NCI-H1694 (cell line): ENCODE data around the gene USP2.

ENCODE experiments used
- DNase-seq: peaks from one replicate; lab custom pipeline; 2025; lab: John Stamatoyannopoulos, UW

Gene USP2

DNA sequence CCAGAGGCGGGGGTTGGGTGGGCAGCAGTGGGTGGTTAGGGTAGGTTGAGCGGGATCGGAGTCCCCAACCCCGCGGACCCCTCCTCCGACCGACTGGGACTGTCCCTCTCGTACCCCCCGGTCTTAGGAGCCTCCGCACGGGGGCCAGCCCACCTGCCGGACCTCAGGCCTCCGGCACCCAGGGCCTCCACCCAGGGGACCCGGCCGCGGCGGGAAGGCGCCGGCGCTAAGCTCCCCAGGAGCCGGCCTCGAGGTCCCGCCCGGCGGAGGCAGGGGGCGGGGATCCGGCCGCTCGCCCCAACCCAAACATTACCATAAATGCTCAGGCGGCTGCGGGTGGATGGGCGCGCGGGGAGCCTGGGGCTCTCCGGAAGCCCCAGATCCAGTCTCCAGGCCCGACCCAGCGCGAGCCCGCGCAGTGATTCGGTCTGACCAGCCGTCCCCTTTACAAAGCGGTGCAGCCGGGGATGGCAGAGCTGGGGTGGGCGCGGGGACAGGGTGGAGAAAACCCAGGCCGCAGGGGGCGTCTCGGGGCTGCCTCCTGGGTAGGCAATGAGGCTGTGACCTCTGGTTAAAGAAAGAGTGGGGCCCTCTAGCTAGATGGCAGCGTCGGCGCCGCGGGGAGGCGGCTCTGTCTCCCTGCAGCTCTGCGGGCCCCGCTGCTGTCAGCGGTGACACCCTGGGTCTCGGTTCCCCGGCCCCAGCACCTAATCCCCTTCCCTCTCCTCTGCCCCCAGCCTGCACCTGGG is 60.5 kb downstream of the USP2 start:
- DNase-seq, result no peak

DNA sequence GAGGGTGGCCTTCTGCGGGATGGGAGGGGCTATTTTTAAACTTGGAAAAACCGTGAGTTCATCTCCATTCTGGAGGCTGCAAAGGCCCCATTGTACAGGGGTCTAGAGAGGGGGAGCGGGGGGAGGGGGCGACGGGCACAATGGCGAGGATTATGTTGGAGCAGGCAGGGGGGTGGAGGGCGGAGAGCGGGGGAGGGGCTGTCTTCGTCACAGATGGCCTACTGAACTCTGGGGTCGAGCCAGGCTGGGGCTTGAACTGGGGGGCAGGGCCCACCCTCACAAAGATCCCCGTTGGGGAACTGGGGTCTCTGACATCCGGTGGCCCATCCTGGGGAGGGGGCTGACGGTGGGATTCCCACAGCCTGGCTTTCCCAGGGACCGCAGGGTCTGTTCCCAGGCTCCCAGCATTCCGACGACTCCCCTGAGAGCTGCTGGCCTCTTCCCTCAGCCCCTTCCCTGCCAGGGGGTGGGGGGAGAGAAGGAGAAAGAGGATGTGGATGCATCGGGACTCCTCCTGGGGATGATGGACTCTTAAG is 61.2 kb downstream of the USP2 start:
- DNase-seq, result no peak

DNA sequence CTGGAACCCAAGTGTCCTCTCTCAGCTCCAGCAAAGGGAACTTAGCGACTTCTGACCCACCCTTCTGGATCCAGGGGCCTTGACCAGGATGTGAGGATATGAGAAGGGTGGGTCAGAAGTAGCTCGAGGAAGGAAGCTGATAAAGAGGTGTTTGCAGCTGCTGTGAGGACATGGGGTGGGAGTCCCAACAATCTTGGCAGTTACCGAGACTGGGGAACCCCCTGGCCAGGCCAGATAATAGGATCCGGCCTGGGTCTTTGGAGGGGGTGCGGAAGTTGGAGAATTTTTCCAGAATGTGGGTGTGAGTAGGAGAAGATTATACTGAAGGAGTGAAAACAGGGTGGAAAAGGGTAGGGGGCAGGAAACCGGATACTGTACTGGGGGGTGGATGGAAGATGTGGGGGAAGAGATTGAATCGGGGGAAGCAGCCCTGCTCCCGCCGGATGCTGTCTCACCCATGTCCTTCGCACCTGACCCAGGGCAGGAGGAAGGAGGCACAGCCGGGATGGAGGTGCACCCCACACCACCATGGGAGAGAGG is 61.7 kb downstream of the USP2 start:
- no peak for DNase-seq

DNA sequence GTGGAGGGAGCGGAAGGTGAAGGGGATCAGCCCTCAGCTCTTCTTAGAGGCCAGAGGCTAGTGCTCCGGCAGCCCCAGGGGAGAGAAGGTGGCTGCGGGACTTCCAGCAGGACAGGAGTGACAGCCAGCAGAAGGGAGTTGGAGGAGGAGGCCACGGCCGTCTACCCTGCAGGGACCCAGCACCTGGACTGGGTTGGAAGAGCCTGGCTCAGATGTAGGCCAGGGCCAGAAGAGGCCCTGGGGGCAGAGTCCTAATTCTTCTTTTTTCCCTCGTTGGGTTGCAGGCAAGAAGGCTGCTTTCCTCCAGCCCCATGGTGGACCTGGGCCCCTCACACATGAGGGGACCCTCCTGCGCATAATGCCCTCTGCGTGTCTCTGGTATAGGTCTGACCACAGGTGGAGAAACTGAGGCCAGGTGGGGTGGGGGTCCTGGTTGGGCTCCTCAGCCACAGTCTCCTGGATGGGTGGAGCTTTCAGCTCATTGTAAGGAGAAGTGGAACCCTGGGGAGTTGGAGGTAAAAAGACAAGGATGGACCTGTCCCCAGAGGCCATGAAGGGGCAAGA is 62.3 kb downstream of the USP2 start:
- no peak for DNase-seq

DNA sequence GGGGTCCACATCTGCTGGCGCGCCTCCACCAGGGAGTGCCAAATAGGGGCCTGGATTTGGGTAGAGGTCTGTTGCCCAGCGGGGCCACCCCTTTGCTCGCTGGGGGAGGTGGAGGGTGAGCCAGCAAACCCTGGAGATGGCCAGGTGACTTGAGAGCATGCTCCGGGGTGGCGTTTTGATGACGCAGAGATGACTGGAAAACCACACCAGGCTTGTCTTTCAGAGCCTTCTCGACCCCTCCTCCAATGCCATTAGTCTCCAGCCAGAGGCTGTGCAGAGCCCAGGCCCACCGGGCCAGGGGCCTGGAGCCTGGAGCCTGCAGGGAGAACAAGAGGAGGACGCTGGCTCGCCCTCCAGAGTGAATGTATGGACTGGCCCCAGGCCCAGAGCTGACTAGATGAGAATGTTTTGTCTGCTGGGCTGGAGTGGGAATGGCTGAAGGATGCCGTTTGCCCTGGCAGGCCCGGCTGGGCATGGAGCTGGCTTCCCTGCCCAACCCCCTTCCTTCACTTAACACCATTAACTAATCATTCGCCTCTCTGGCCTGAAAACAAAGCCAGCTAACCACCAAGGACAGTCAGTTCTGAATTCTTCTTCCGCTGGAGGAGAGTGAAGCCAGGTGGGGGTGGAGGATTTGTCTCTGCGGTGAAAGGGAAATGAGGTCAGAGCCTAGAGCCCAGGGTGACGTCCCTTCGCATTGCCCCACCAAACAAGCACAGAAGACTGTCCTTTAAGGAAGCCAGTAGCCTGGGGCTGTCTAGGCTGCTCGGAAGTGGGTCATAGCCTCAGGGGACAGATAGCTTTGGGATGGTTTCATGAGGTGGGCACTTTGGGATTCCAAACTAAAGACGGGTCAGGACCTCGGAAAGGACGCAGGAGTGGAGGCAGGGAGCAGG is 63.0 kb downstream of the USP2 start:
- DNase-seq, result no peak

DNA sequence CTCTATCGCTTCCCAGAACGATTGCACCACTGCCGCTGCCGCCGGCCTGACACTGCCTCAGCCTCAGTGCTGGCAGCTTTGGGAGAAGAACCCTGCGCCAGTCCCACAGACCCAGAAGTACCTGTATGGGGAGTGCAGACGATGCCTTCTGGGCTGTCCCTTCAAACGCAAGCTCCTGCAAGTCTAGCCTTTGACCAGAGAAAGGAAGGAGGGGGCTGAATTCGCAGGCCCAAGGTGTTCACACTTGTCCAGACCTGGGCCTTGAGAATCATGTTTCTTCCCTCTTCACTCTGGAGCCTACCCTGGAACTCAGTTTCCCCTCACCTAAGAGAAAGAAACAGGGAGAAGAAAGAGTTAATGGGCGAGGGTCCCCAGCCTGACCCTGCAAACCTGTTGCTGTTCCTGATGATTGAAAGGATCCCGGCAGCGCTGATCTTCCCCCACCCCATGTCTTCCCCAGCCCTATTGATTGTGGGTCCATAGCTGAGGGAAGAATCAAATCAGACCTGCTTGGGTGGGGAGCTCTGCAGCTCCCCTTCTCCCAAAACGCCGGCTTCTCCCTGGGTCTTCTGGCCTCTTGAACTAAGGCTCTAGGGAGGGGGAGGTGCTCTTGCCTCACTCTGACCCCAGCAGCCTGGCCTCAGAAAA is 63.8 kb downstream of the USP2 start:
- no peak for DNase-seq

DNA sequence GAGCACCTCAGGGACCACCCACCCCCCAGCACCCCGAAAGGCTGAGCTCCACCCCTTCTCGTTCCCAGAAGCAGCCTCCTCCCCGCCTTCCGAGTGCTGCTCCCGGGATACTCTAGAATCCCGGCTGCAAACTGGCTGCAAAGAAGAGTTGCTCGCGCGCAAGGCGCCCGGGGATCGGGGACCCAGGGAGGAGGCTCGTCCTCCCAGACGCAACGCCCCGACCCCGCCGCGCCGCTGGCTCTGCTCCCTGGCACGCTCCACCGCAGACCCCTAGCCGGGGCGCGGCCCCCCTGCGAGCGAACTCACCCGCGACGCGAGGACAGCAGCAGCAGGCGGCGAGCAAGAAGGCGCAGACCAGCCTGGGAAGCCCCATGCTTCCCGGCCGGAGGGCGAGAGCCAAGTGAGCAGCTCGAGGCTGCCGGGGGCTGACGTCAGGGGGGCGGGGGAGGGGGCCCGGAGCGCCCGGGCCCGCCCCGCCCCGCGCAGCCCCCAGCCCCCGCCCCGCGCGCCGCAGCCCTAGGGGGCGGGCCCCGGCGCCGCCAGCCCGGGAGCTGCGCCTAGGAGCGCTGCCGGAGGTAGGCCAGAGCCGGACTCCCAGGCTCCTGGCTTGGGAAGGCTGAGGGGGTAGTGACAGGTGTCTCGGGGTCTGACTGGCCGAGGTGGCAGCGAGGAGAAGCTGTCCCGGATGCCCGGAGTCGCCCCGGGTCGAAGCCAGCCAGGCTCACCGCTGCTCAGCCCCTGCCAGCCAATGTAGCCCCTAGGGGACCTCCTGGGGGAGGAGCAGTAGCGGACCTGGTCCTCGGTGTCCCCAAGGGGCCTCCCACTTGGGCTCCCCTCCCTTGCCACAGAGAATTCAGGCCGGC is 64.5 kb downstream of the USP2 start, which contains the start of gene MCAM:
TSS of gene MCAM (minus strand) at position 402 of the 863 bp plus-strand sequence. CDS start at position 373, 29 bp downstream.
- no peak for DNase-seq

DNA sequence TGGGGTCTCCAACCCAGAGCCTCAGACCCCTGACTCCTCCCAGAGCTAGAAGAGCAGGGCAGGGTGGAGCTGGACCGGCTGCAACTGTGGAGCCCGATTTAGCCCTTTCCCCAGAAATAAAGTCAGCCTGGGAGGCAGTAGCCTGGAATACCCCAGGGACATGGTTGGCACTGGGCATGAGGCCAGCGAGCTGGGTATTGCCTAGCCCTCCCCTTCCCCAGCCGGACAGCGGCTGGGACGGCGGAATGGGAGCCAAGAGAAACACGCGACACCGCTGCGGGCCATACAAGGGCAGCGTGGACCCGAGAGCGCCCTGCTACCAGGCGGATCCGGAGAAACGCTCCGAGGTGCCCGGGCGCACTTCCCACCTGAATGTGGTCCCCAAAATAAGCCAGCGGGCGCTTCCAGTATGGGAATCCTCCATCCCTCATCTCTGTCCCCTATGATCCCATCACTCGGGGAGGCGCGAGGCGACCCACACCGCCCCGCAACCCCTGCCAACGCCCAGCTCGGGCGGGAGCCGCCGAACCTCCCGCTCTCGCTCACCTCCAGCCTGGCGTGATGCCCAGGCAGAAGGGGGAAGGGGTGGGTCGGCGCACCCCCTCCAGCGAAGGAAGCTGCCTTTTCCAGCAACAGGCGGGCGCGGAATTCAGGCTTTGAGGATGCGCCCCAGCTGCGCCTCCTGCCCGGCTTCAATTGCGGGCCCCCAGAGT is 65.3 kb downstream of the USP2 start:
- no peak for DNase-seq

DNA sequence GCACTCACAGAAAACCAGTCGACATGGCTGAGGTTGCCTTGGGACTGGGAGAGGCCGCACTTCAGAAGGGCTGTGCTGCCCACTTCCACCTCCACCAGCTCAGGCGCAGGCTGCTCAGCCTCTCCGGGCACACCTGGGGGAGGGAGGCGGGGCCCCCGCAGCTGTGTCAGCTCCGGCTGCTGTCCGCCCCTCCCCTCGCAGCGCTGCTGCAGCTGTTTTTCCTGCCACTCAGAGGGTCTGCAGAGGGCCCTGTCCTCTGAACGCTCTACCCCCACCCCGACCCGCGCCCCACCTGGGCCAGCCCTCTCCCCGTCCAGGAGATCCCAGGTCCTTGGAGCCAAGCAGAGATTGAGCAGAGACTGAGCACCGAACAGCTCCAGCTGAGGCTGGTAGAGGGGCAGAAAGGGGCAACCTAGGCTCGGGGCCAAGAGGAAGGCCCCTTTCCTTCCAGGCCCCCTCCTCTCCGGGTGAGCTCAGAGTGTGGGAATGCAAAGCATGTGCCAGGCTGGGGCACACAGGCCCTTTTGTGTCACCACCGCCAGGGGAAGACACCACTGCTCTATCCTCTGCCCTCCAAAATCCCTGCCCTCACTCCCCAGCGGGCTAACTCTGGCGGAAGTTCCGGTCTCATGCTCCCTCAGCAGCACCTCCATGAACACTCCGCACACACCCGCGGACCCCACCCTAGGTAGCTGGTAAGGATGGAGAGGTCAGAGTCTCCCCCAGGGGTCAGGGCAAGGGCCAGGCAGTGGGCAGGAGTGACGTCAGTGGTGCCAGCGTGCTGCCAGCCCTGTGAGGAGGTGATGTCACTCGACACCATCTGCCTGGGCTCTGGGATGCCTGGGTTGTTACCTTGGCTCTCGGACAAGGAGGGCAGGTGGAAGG is 66.1 kb downstream of the USP2 start:
- DNase-seq, result no peak

DNA sequence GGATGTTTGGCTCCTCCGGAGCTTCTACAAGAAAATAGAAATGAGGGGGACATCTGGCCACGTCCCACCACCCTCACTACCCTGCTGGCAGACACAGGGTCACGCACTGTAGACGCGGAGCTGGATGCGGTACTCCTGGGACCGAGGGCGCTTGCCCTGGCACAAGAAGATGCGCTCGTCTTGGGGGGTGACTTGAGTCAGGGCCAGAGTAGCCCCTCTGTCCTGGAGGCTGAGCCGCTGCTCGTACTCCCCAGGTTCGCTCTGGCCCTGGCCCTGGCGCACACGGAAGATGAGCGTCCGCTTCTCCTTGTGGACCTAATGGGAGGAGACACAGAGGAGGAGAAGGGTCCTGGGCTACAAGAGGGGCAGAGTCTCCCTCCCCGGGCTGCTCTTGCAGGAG is 66.8 kb downstream of the USP2 start:
- DNase-seq, result no peak

DNA sequence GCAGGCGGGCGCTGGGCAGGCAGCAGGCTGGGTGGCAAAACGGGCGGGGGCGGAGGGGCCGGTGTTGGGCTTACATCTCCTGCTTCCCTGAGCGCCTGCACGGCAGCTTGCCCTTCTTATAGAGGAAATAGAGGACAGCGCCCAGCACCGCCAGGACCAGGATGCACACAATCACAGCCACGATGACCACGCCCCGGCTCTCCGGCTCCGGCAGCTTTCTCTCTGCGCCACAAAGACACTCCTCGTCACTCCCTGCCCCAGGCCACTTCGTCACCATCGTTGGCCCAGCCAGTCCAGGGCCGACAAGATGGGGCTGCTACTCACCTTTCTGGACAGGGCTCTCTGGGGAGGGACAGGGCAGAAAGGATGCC is 70.8 kb downstream of the USP2 start:
- no peak for DNase-seq

DNA sequence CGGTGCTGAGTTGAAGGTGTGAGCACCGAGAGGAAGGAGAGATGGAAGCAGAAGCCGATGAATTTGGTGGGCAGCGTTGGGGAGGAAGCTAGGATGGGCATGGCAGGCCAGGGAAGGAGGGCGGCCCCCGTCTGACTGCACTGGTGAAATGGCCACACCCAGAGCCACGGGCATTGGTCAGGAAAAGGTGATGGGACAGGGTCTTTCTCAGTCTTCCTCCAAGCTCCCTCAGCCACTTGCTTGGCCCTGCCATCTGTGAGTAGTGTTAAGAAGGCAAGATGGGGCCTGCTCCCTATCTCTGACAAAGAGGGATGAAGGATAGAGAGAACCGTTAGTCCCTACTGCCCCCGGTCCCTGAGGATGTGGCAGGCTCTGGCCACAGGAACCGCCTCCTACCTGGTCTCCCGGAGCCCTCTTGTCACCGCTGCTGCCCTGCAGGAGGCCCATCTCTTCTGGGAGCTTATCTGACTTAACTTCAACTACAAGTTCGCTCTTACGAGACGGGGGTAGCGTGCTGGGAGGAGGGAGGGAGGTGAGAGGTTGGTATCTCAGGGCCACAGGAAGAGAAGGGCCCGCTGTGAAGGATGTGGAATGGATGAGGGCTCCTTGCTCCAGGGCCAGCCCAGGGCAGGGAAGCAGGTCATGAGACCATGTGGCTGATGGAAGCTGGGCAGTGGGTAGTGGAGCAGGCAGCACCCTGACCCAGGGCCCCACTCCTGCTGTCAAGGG is 71.4 kb downstream of the USP2 start:
- no peak for DNase-seq

DNA sequence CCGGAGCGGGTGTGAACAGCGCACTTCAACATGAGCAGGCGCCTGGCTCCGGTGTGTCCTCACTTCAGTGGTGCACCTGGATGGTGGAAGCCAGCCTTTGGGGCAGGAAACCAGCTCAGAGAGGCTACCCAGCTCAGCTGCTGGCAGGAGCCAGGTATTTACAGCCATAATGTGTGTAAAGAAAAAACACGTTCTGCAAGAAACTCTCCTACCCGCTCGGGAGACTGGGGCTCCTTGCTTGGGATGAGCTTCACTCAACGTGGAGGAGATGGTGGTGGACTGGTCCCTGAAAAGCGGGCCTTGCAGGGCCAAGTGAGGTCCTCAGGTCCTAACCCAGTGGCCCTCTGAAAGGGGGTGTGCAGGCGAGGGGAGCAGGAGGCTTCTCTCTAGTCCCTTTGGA is 72.1 kb downstream of the USP2 start:
- no peak for DNase-seq

DNA sequence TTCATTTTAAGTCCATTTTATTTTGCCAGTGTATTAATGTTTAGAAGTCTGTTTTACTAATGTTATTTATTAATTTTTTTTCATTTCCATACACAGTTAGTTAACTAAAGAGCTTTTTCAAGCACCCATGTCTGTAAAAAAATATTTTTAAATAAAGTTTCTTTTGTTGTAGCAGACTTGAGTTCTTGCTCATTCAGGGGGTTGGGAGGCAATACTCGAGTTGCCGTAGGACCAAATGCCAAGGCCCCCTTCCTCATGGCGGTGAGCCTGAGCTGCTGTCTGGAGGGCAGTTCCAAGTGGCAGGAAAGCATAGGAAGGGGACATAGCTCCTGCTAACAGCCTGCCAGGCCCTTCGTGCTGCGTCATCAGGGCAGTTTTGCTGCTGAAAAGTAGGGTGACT is 73.5 kb downstream of the USP2 start:
- no peak for DNase-seq

DNA sequence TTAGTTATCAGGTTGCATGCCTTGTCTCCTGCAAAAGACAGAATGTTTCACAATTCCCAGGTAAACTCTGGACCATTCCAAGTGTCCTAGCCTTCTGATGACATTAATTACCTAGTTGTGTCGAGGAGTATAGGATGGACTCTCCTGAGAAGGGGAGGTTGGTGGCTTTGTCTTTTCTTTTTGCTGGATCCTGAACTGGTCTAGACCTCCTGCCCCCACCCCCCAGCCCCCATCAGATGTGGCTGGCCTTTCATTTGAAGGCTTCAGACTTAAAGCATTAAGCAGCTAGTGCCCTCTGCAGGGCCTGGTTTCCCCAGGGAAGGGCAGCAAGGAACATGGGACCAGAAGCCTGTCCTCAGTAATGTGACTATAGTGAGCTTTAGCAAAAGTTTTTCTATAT is 74.3 kb downstream of the USP2 start:
- no peak for DNase-seq

DNA sequence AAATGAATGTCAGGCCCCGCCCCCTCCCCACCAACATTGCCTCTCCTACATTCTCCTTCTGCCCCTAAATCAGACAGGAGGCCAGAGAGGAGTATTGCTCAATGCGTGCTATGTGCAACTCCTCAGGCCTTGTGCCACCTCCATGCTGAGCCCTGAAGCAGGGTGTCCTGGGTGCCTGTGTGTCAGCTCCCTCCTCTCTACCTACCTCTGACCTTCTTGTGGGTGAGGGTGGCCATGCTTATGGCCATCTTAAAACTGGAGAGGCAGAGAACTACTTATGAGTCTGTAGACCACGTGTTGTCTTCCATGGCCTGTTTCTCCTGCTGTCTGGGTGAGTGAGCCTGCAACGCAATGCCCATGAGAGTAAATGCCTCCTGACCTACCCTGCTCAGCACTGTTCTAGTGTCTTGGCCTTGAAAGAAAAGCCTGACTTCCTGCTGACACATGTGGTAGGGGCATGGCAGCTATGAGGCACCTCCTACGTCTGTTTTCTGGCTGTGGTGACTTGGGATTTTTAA is 75.1 kb downstream of the USP2 start:
- DNase-seq, result no peak

DNA sequence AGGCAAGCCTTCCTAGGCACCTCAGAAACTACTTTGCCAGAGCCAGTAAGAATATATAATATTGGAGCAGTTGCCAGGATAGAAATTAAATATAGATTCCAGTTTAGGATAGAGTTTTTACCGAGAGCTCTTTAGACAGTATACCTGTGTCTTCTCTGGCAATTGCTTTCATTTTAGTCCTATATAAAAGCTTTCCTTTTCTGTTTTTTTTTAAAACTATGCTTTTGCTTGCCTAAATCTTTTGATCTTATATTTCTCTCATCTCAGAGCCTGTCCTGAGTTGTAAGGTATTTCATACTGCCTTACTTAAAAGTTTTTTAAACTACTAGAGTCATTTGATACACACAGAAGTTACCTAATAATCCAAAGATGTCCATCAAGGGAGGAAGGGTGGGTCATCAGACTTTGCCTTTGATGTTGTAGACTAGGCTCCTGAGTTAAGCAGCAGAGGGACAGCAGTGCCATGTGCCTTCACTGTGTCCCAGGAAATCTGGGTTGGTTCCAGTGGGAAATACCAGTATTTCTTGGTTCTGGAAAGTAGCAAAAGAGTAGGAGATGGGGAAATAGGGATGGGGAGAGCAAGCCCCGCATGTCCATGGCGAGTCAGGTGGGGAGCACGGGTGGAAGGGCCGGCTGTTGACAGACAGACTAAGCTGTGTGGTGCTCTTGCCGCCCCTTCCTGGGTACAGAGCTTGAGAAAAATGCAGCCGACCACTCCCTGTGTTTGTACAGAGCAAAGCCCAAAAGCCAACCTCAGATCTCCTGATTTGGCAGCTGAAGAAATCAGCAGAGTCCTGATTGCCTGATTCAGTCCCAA is 75.7 kb downstream of the USP2 start:
- no peak for DNase-seq
